Pulmonary artery endothelial cell (primary cell): Measurements from ENCODE around the gene PDGFC. TPM values are rescaled to one million over a fixed set of nuclear protein-coding genes. Genes with fewer than 3 reads are reported as not detected.
"Not testable (repeated sequence)": the region's sequence is repeated elsewhere in the genome, so short reads cannot be mapped to it uniquely, and the experiment has no call there.

ENCODE experiments used
- DNase-seq: peaks from one replicate; pipeline ENCODE4 v3.0.0-alpha.2; 2011; ENCODE audit warnings: low read depth, low spot score
- total RNA-seq: library from RNA; depleted of rRNA; stranded (reverse); fragments of >200 nt; gene quantifications from 2 replicates; pipeline ENCODE4 v1.2.3, GENCODE V29; 2014

The PDGFC gene
- total RNA-seq, 1 donor from 2014 or later: 11.7 TPM

DNA sequence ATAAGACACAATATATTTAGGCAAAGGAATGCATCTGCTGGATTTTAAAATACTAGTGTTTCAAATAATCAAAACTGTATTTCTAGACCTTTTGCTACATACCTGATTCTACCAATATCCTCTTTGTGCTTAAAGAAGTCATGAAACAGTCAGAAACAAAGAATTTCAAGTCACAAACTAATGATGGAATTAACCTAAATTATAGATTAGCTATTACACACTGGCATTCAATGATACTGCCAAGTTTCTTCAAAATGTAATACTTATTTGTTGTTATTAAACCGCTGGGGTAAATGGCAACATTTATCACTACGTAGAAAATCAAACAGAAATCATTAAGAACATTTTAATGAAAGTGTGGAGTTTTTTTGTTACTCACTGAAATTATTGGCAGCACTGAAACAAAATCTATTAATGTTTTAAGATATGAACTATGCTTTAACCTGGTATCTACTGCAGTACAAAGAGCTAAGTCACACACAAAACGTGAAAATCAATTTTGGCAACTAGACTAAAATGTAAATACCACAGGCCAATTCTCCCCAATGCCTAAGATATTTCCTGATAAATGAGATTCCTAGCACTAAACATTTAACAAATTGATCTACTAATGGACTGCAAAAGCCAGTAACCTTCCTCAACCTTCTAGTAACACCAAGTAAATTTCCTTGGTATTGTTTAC is 19.4 kb downstream of the PDGFC start:
- no peak for DNase-seq

DNA sequence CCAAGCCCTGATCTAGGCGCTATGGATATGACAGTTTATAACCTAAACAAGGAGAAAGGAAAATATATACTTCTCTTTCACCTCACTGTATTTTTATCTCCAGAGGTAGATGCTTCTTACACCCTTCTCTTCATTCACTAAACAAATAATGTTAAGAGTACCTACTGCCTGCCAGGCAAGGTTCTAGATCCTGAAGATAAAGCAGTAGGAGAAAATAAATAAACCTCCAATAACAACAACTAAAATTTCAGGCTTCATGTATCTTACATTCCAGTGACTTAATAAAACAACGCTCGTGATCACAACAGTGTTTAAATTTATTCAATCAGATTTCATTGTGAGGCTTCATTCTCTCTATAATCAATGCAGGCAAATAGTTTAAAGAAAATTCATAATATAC is 20.7 kb downstream of the PDGFC start:
- no peak for DNase-seq

DNA sequence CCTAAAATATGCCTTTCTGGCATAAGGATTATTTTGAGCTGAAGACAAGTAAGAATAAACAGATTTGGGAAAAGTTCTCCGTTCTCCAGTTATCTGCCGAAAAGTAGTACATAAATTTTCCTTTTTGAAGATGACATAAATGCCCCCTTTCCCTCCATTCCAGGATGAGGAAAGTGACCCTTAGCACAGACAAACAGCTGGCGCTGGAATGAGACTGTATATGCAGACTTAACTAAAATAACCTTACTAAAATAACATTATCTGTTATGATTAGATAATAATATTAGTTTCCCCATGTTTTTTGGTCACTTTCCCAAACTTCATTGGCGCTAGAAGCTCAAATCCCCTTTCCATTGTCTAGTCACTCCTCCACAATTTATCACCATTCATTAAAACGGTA is 21.5 kb downstream of the PDGFC start:
- no peak for DNase-seq

DNA sequence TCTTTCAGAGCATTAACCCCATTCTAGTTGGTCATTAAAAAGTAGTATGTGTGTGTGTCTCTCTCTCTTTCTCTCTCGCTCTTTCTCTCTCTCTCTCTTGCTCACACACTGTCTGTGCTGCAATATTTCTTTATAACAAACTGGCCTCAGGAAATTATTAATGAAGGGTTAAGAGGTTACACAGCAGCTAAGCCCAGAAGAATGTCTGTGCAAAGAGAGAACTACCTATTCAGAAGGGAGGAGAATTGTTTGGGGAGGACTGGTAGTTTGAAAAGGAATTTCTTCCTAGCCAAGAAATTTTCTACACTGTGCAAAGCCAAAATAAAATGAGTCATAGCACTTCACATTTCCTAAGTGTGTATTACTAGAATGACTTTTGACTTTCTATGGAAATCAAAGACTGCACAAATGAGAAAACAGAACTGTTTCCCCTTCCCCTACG is 22.2 kb downstream of the PDGFC start:
- peak; percentile 85 for DNase-seq

DNA sequence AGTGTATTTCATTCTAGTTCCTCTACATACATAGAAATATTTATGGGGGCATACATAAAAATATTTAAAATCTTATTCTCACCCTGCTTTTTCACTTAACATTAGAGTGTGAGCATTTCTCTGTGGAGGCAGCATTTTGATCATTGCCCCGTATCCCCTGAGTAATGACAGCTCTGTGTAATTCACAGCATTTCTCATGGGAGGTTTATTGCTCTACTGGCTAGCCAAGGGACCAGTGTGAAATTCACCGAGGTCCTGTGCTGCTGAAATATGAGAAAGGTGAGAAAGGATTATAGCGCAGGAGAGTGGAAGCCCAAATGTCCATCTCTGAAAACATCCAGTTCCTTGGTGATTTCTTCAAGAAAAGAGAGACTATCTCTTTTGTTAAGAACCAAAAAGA is 22.9 kb downstream of the PDGFC start:
- no peak for DNase-seq

DNA sequence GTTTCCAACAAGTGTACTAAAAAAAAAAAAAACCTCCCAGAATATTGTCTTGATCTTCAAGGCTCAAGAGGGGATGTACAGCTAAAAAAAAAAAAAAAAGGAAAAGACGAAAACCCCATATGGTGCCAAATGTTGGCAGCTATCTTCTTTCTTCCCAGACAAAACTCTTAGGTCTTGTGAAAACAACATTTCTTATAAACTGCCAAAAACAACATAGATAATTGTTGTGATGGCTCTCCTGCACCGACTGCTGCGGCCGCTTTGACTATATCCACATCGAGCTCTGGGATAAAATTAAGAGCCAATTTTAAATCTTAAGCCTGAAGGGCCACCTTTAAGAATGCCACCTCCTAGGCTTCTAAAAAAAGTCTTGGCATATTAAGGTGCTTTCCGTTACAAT is 23.5 kb downstream of the PDGFC start:
- no peak for DNase-seq

DNA sequence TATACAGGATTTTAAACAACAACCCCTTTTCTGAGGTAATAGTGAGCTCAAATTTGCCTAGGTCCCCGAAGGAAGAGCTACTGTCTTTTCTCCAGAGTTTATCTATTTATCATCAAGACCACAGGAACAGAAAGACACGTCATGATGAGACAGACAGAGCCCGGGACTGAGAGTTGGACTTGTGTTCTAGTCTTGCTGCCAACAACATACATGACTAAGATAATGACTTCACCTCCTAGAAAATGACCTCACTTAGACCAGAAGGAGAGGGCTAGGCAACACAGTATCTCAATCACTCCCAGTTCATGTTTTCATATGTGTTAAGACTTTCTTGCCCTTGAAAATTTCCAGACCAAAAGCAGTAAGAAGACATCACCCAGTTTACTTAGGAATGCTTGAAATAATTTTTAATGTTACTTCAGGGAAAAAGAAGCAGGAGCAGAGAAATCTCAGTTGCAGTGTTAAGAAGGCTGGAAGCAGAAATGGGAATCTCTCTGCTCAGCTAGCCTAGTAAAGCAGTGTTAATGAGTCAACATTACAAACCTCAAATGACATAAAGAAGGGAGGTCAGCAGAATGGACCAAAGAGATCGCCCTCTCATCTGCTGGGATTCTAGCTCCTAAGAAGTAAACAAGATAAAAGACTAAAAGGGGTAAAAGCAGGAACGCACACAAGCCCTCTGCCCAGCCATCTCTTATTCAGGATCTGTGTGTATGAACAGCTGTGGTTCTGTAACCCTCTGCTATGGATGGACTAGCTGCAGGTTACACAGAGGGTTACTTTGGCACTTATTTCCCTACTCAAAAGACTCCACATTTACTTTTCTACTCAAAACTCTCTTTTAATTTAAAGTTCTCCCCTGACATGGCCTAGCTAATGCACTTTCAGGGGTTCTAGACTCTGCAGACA is 24.8 kb downstream of the PDGFC start:
- peak; percentile 54 for DNase-seq

DNA sequence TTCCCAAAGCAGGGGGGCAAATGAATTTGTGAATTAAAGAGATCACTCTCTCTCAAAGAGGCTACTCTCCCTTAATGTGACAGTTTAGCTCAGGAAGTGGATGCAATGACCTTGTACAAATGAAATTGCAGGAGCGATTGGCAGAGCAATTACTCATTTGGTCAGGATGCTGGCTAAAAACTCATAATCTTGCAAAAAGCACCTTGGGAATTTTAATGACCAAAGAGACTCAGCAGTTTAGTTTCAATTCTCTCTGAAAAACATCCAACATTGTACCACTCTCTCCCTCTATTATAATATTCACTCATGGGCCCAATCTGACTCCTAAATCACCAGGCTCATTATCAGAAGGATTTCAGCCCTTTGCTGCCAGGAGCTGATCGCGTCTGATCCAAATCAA is 26.1 kb downstream of the PDGFC start:
- no peak for DNase-seq

DNA sequence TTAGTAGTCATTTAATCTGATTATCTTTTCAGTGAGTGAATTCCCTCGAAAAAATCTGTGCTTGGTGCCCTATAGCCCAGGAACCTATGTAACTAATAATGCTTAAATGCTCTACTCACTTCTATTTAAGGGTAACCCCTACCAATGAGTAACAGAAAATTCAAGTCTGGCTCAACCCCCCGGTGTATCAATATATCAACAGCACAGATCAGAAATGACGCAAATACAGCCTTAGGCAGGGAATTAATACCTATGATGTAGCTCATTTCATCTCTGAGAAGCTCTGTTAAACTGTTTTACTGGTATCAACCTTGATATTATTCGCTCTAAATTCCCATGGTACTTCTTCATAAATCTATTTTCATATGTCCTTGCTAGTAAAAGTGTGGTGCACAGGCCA is 28.6 kb downstream of the PDGFC start:
- DNase-seq: no peak

DNA sequence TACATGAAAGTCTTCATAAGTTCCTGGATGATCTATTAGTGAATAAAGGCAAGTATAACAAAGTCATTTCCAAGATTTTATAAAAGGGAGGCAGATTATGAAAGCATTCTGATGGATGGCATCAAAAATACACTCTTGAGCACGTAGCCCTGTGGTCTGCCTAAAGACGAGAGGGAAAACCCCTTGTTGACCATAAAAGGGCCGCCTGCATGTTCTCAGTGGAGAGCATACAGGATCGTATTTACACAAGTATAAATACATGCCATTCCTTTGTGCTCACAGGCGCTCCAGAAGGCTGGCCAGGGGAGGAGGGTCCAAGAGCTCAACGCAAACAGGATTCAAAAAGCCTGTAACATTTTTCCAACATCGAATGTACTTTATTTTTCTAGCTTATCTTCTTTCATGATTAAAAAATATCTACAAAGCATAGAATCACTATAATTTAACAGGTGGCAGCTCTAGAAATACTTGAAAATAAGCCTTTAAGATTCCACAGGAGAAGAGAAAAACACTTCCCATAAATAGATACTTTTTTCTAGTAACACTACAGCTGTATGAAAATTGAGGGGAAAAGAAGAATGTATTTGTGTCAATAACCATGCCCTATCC is 29.6 kb downstream of the PDGFC start:
- DNase-seq: no peak

DNA sequence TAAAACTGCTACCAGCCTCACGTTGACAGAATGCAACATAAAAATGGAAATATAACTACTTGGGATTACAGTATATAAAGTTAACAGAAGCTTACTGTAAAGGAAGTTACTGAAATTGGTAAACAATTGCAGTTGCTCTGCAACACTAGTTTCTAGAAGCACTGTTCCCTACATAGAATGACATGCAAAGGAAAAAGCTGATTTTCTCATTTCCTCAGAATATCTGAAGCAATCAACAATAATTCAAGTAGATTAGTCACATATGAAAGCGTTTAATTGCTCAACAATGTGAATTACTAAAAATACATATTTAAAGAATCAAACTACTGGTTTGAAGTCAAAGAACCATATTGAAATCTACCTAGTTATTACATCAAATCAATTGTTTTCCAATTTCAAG is 31.8 kb downstream of the PDGFC start:
- no peak for DNase-seq

DNA sequence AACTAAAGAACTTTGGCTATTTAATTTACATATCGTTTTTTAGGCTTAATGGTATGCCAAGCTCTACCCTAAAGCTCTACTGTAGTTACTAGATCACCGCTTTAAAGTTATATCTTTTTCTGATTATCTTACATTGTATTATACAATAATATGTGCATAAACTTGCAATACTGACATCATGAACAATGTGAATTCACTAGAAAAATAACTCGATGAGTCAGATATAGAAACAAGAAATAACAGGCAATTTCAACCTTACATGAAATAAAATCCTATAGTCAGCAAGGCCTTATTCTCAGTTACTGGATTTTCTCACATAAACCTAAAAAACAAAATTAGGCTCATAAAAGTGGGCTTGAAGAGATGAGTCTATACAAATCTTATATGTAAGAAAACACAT is 32.5 kb downstream of the PDGFC start:
- DNase-seq: no peak

DNA sequence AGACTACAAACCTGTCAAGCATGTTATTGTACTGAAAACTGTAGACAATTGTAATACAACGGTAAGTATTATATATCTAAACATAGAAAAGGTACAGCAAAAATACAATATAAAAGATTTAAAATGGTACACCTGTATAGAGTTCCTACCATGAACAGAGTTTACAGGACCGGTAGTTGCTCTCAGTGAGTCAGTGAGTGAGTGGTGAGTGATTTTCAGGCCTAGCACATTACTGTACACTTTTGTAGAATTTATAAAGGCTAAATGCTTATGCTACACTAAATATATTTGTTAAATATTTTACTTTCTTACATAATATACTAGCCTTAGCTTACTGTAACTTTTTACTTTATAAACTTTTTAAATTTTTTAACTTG is 37.4 kb downstream of the PDGFC start:
- DNase-seq: no peak

DNA sequence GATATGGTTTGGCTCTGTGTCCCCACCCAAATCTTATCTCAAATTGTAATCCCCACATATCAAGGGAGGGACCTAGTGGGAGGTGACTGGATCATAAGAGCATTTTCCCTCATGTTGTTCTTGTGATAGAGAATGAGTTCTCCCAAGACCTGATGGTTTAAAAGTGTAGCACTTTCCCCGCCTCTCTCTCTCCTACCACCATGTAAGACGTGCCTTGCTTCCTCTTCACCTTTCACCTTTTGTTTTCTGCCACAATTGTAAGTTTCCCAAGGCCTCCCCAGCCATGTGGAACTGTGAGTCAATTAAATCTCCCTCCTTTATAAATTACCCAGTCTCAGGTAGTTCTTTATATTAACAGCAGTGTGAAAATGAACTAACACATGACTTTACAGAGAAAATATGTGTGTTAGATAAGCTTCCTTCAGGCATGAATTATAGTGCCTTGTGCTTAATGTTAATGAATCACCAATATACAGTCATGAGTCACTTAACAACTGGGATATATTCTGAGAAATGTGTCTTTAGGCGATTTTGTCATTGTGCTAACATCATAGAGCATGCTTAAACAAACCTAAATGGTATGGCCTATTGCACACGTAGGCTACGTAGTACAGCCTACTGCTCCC is 37.9 kb downstream of the PDGFC start:
- no peak for DNase-seq

DNA sequence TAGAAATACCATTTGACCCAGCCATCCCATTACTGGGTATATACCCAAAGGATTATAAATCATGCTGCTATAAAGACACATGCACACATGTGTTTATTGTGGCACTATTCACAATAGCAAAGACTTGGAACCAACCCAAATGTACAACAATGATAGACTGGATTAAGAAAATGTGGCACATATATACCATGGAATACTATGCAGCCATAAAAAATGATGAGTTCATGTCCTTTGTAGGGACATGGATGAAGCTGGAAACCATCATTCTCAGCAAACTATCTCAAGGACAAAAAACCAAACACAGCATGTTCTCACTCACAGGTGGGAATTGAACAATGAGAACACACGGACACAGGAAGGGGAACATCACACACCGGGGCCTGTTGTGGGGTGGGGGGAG is 39.2 kb downstream of the PDGFC start:
- DNase-seq: not testable (repeated sequence)

DNA sequence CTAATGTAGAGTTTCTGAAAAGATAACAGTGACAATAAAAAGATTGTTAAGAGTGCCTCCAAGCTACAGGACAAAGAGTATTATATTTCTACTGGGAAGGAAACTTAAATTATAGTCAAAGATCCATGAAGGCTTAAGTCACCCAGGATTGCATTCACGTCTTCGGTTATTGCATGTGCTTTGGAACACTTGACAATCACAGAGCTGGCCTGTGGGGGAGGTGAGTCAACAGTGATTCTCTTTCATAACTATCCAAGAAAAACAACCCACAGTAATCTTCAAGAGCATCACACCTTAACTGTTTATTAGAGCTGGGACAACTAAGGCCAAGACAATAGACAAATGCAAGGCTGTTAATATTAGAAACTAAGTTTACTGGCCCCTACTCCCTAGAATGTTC is 40.3 kb downstream of the PDGFC start:
- DNase-seq: no peak

DNA sequence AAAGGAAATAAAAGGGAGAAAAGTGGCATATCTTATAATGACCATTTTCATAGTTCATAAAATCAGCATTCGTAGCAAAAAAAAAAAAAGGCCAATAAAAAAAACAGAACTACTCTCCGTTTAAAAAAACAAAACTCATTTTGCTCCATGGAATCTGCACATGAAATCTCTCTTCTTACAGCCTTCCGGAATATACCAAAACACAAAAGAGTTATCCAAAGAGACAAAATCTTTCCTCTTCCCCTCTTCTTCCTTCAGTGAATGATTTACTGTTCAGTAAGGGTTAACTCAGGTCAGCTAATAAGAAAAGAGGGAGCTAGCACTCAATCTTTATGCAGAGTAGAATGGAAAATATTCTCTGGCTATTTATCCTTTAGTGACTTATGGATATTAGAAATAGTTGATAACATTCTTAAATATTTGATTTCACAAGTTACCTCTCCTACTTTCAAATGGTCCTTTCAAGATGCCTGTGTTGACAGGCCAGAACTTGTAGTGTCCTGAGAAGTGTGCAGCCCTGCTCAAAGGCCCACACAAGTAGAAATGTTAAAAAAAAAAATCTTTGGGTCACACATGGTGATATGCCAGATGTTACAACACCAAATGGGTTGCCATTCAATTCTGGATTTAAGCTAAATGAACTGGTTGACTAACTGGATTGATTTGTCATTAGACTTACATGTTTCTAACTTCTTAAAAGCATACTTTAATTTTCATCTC is 42.1 kb downstream of the PDGFC start:
- DNase-seq: no peak

DNA sequence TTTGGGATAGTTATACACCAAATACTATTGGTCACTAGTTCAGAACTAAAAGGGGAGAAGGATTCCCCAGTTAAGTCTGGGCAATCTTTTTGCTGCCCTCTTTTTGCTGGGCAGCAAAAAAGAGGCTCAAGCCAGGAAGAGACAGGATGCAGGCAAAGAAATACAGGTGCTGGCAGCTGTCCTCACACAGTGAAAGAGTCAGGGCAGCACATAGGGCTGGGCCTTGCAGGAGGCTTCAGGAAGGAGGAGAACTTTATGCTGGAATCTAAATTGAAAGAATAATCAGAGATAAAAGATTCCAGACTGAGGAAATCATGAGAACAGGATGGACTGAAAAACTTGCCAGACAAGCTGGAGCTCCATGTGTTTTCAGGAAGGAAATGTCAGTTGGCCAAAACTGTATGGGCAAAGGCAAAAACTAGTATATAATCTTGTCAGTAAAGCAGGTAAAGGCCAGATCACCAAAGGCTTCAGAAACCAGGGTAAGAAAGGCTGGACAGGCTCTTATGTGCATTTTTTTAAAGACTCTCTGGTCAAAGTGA is 46.8 kb downstream of the PDGFC start:
- DNase-seq: no peak

DNA sequence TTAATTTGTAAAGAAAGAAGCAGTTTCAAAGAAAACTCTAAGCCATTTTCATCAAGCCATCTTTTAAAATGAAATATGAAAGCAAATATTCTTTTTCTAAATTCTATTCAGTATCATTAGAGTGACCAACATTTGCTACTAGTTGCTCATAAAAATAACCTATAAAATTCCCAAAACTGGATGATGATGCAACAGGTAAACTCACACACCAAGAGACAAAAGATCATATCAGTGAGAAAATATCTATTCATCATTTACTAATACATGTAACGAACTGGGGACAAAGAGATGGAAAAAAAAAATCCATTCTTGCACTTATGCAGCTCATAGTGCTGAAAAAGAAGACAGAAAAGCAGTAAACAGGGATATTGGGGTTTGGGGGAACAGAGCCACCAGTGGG is 48.1 kb downstream of the PDGFC start:
- no peak for DNase-seq

DNA sequence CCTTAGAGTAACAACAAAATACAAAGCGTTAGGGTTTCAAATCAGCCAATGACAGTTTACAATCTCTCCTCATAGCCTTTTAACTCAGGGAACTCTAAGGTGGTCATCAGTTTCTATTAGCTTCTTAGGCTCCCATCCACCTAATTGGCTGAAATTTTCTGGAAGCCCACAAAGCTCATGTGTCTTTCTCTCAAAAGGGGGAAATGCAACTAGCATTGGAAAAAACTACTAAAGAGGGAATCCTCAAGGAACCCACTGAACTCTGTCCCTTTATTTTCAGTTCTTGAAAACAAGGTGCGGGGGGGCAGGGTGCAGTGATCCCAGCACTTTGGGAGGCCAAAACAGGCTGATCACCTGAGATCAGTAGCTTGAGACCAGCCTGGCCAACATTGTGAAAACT is 56.4 kb downstream of the PDGFC start:
- no peak for DNase-seq

DNA sequence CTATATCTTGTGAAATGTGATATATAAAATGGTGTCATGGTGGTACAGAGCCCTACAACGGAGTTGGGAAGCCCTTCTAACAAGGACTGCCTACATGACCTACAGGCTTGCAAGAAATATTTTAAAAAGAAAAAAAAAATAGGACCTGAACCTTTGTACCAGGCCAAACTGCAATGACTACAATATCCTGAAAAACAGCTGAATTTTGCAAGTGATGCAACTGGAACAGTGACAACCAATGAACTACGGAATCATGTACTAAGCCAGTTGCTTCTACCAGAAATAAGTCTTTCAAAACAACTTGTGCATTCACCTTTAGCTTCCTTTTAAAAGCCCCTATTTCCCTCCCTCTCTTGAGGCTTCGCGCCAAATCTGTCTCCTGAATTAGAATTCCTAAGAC is 58.4 kb downstream of the PDGFC start:
- DNase-seq: no peak
